HG03575 (cell line): ENCODE measurements around the gene SLC17A2.
"Not testable (repeated sequence)": the region's sequence is repeated elsewhere in the genome, so short reads cannot be mapped to it uniquely, and the experiment has no call there.

Experiments
- ATAC-seq: cut with Tn5 transposase; IDR thresholded peaks from one replicate; pipeline ENCODE4 v1.9.1; 2021; ENCODE audit not compliant: unreplicated experiment, insufficient number of reproducible peaks, low FRiP score; ENCODE audit errors: extremely low read depth

The SLC17A2 gene

DNA sequence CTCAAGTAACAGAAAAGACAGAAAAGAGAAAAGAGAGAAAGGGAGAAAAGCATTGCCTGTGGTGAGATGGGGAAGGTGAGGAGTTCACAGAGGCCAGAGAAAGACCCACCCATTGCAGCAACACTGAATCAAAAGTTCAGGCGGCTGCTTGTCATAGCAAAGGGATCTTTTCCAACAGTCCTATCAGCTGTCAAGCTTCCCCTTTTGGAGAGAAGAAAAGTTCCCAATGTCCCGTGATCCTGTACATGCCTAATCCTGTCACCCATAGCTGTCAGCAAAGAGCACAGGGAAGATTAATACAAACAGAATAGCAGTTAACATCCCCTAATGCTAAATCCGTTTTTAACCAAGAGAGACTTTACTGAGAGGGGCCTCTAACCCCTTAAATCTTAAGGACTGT is 23.2 kb upstream of the SLC17A2 start:
- no peak for ATAC-seq

DNA sequence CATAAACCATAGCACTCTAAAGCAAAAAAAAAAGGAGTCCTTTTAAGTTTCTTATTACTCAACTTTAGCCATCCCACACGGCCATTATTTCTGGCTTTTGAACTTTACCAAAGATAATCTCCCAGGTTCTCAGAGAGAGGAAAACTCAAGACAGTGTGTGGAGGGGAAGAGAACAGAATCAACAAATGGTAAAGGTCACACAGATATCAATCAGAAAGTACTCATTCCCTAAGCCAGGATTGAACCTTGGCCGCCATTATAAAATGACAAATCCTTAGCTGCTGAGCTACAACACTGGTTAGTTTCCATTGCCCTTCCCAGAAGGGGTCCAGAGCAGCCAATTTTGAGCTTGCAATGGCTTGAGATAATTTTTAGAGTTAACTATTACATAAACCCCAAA is 22.0 kb upstream of the SLC17A2 start:
- no peak for ATAC-seq

DNA sequence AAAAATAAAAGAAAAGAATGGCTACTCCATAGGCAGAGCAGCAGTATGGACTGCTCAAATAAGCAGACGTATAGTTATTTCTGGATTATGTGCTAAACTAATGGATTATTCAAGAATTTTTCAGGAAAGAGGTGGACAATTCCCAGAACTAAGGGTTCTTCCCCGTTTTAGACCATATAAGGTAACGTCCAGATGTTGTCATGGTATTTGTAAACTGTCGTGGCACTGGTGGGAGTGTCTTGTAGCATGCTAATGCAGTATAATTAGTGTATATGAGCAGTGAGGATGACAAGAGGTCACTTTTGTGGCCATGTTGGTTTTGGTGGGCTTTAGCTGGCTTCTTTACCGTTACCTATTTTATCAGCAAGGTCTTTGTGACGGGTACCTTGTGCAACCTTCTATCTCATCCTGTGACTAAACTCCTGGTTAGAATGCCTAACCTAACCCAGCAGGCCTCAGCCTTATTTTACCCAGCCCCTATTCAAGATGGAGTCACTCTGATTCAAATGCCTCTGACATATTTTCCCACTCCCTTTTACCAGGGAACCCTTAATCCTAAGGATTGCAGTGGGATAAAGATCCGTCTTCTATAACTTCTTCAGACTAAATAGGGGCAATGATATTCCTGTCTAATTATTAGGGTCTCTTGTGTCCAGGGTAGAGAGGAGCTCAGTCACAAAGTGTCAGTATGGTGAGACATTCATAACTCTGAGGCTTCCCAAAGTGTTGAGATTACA is 21.0 kb upstream of the SLC17A2 start:
- no peak for ATAC-seq

GRCh38 chr6:25950297-25950696 is 19.8 kb upstream of the SLC17A2 start:
- ATAC-seq: no peak

DNA sequence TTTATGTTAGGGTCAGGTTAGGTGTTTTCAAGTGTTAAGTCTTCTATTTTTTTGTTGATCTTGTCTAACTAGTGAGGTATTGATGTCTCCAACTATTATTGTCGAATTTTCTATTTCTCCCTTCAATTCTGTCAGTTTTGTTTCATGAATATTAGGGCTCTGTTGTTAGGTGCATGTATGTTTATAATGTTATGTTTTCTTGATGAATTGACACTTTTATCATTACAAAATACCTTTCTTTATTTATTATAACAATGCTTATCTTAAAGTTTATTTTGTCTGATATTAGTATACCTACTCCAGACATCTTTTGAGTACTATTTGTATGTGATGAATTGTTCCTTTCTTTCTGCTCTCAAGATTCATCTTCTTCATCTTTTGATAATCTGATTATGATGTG is 19.2 kb upstream of the SLC17A2 start:
- no peak for ATAC-seq

- ATAC-seq: not testable (repeated sequence)
These were observed 17.0 kb upstream of the SLC17A2 start for GRCh38 chr6:25947492-25947891.

- no peak for ATAC-seq
These were observed 16.1 kb upstream of the SLC17A2 start for GRCh38 chr6:25946631-25947030.

GRCh38 chr6:25945738-25946137 is 15.2 kb upstream of the SLC17A2 start:
- not testable (repeated sequence) for ATAC-seq

GRCh38 chr6:25944688-25945574 is 14.4 kb upstream of the SLC17A2 start:
- ATAC-seq: peak; percentile 73

- ATAC-seq: no peak
These were observed 13.4 kb upstream of the SLC17A2 start for GRCh38 chr6:25943887-25944286.

DNA sequence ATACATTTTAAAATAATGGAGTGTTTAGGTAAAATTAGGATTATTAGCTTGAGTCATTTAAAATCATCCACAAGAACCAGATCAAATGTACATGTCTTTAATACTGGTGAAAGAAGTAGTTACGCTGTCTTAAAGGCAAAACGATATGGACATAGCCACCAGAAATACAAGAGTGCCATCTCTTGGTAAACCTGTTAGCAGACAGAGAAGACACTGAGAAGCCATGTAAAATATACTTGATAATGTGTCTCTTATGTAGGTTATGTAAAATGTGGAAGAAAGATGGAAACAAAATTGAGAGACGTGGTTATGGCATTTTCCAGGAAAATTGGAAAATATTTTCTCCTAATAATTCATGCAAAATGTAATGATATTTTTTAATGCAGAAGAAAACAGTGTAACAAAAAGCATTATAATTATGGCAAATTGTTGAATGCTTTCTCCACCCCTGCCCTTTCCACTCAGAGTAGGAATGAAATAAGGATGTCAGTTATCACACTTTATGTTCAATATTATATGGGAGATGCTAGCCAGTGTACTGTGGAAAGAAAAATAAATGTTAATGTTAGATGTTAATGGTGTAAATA is 12.2 kb upstream of the SLC17A2 start:
- ATAC-seq: no peak

GRCh38 chr6:25939593-25939992 is 9.1 kb upstream of the SLC17A2 start:
- no peak for ATAC-seq

DNA sequence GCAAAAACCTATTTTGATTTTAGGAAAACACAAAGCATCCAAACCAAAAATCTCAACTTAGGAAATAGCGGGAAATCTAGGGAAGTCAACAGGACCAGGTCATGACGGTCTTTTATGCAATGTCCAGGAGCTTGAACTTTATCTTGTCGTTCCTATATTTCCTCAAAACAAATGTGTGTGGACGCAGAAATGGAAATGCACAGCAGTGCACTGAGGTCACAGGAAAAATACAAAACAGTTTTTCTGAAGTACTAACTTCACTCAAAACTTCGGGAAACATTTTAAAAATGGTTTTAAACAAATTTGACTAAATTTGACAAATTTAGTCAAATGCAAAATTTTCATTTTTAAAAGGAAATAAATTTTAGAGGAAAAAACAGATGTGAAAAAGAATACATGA is 5.5 kb upstream of the SLC17A2 start:
- ATAC-seq: no peak

- no peak for ATAC-seq
These were observed 4.3 kb upstream of the SLC17A2 start for GRCh38 chr6:25934735-25935313.

DNA sequence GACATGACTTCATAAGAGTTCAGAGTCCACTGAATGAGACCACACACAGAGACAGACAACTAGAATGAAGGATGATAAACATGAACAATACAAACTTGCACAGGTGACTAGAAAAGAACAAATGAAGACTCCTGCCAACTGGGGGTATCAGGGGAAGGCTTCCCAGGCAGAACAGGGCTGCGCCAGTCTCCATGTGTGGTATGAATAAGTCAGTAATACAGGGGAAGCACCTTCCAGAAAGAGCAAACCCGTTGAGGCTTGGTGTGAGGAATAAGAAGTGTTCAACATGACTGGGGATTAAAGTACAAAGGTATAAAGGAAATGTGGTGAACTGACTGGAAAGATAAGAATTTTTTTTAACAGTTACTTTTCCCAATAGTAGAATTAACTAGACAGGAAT is 3.7 kb upstream of the SLC17A2 start:
- ATAC-seq: no peak

DNA sequence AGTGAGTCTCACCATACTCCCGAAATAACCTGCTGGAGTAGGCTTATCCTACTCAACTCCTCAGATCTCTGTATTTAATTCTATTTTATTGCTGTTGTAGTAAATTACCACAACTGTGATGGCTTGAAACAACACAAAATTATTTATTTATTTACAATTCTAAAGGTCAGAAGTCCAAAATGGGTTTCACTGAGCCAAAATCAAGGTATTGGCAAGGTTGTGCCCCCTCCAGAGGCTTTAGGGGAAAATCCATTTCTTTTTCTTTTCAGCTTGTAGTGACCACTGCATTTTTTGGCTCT is 869 bp upstream of the SLC17A2 start:
- ATAC-seq: no peak

DNA sequence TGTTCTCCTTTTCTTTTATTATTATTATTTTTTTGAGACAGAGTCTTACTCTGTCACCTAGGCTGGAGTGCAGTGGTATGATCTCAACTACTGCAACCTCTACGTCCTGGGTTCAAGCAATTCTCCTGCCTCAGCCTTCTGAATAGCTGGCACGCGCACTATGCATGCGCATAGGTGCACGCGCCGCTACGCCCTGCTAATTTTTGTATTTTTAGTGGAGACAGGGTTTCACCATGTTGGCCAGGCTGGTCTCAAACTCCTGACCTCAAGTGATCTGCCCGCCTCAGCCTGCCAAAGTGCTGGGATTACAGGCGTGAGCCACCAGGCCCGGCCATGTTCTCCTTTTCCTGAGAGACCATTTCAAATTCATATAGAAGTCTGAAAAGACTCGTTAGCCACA is 706 bp downstream of the SLC17A2 start:
- ATAC-seq: not testable (repeated sequence)

DNA sequence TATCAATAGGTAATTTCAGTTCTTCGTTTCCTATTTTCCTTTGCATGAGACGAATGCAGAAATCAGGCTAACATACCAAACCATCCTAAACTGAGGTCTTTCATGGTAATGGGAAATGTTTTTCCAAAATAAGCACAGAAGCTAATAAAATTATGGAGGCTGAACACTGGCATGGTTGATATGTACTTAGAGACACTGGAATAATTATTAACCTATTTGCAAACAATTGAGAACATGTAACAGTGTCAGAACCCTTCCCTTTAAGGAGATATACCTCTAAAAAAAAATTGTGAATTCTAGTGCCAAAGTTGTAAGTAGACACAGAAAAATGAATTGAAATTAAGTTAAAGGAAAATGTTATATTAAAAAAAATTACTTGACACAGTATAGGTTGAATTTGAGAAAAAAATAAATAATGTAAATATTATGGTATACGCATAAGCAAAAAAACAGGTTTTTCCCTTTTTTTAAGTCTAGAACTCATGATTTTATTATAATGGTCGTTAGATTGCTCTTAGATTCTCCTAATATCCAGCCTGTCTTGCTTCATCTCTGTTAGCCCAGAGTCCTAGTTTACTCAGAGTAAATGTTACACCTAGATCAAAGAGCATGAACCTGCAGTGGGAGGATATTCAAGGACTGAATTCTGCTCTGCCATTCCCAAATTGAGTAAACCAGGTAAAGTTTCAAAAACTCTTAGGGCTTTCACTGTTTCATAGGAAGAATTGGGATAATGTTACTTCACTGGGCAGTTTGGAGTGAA is 1.7 kb downstream of the SLC17A2 start:
- ATAC-seq: no peak

DNA sequence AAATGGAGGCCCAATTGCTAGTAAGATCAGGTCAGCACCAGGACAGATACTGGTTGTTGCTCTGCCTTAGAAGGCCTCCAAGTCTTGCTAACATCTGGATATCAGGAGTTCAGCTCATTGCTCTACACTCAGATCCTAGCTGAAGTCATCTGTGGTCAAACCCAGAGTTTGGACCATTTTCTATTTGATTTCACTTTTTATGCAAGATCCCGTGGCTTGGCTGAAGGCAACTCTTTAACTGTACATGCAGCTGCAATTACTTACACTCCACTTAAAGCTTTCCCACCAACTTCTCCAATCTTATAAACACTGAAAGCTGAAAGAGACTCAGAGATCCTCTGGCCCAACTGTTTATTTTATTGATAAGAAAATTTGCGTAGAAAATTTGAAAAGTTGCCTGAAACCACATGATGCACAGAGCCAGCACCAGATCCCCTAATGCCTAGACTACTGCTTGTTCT is 2.7 kb downstream of the SLC17A2 start:
- ATAC-seq: no peak
